Prostate gland (tissue), 2 donors: ENCODE measurements around the gene TBKBP1.

Experiments used
- POLR2A ChIP-seq: fragments of 450-650 bp; IDR thresholded peaks from one replicate; pipeline ENCODE4 v1.6.1; 2016; ENCODE audit warnings: antibody characterized with exemption, mild to moderate bottlenecking
- POLR2AphosphoS5 ChIP-seq: sonication (generic); formaldehyde crosslinking; IDR thresholded peaks from one replicate; pipeline ENCODE4 v1.6.1; 2017; ENCODE audit warnings: antibody characterized with exemption
- TF ChIP-seq, protein P1 (sequence below), 4 experiments: fragments of 200-600 bp in 2 of 4; fragments of 450-650 bp in 2 of 4; sonication (generic) in 2 of 4; IDR thresholded peaks; 1 replicate in 3 of 4; 2 replicates in 1 of 4; pipeline ENCODE4 v1.5.1; 2016 to 2019; ENCODE audit warnings: antibody characterized with exemption in 4 of 4, mild to moderate bottlenecking in 2 of 4, moderate library complexity in 2 of 4

DNA sequence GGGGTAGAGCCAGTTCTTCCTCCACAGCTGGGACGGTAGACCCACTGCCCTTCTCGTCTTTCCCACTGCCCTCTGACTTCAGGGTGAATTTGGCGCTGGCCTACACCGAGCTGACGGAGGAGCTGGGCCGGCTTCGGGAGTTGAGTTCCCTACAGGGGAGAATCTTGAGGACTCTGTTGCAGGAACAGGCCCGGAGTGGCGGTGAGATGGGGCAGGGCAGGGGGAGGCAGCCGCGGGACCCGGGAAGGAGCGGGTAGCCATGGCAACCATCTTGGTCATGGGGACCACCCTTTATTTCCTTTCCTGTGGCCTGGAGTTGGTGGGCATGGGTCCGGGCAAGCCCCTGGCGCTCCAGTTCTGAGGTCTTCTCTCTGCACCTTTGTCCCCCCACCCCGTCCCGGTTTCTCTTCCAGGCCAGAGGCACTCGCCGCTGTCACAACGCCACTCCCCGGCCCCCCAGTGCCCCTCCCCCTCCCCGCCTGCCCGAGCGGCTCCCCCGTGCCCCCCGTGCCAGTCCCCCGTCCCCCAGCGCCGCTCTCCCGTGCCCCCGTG is 14.4 kb downstream of the TBKBP1 start:
- TF ChIP-seq, protein P1, sequence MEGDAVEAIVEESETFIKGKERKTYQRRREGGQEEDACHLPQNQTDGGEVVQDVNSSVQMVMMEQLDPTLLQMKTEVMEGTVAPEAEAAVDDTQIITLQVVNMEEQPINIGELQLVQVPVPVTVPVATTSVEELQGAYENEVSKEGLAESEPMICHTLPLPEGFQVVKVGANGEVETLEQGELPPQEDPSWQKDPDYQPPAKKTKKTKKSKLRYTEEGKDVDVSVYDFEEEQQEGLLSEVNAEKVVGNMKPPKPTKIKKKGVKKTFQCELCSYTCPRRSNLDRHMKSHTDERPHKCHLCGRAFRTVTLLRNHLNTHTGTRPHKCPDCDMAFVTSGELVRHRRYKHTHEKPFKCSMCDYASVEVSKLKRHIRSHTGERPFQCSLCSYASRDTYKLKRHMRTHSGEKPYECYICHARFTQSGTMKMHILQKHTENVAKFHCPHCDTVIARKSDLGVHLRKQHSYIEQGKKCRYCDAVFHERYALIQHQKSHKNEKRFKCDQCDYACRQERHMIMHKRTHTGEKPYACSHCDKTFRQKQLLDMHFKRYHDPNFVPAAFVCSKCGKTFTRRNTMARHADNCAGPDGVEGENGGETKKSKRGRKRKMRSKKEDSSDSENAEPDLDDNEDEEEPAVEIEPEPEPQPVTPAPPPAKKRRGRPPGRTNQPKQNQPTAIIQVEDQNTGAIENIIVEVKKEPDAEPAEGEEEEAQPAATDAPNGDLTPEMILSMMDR (IDR thresholded peaks at IDR 0.05) = no peak
- no peak for TF ChIP-seq POLR2AphosphoS5
- TF ChIP-seq POLR2A = no peak
